Left ventricle myocardium inferior (tissue), 1 donor: ENCODE results near the gene EPN2. TPM values are rescaled to one million over a fixed set of nuclear protein-coding genes. Genes with fewer than 3 reads are reported as not detected.

ENCODE experiments used
- DNase-seq: peaks from one replicate; pipeline ENCODE4 v3.0.0-alpha.2; 2020
- H3K27ac ChIP-seq: fragments of 200-600 bp; replicated peaks from 2 replicates; pipeline ENCODE4 v1.8.0; 2021
- H3K27me3 ChIP-seq: fragments of 200-600 bp; 2 replicates; pipeline ENCODE4 v1.8.0; 2021; ENCODE audit warnings: low read depth
- H3K36me3 ChIP-seq: fragments of 200-600 bp; 2 replicates; pipeline ENCODE4 v1.8.0; 2021
- H3K4me1 ChIP-seq: fragments of 200-600 bp; 2 replicates; pipeline ENCODE4 v1.8.0; 2021
- H3K4me3 ChIP-seq: fragments of 200-600 bp; 2 replicates; pipeline ENCODE4 v1.8.0; 2021; ENCODE audit warnings: mild to moderate bottlenecking, moderate library complexity
- H3K9me3 ChIP-seq: fragments of 200-600 bp; replicated peaks from 2 replicates; pipeline ENCODE4 v1.8.0; 2021
- CTCF ChIP-seq: fragments of 200-600 bp; IDR thresholded peaks from 2 replicates; pipeline ENCODE4 v1.8.0; 2021; ENCODE audit warnings: antibody characterized with exemption, mild to moderate bottlenecking, borderline replicate concordance
- intact Hi-C: fragments of 100-400 bp; cut with micrococcal nuclease; formaldehyde crosslinking; loops from one replicate; pipeline ENCODE4 v1.11.0; 2022
- total RNA-seq: library from RNA; stranded (reverse); fragmentation: NEBNext Ultra II Directional; extraction: Animal tissue kit (Norgen Biotek cat#: 25700); gene quantifications from one replicate; pipeline ENCODE4 v1.2.1, GENCODE V29; 2021
- donor health status: DM: no; HTN: yes; CAD: no; lungs with severe emphysema.

EPN2 gene
- total RNA-seq, 1 donor from 2014 or later = 71.7 TPM

- intact Hi-C loops = no loop called here
Observed at GRCh38 chr17:19341641-19342610, 104.8 kb downstream of the EPN2 start.

DNA sequence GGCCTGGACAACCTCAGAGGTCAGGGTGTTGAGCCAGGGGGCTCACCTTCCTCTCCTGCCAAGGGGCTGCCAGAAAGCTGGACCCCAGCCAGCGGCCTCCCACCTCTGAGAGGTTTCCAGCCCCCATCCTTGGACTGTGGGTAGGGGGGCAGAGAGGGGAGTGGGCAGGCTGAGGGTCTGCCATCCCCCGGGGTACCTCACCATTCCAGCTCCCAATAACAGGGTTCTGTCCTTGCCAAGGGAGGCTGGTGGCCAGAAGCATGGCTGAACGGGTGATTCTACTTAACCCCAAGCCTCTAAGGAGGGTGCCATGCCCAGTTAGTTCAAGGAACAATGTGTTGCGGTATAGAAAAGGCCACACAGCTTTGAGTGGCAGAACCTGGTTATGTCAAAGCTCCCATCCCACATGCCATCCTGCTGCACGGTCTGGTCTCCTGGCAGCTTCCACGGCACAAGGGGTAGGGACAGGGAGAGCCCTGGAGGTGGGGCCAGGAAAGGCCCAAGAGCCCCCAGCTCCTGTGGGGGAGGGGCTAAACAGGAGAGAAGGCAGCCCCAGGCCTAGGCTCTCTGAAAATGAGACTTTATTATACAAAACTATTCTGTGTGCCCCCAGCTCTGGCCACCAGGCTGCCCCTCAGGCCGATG lies 105.6 kb downstream of the EPN2 start:
- peaks cover 72% of the 10 kb centered on the region for H3K4me1 ChIP-seq

More at GRCh38 chr17:19341641-19342610, 104.8 kb downstream of the EPN2 start:
- no peak overlapping the region for H3K27ac ChIP-seq
- no peak for DNase-seq
- no peak for TF ChIP-seq CTCF
- H3K9me3 ChIP-seq = no peaks in the 10 kb centered on the region
- H3K4me1 ChIP-seq = peaks cover 72% of the 10 kb centered on the region
- no peak overlapping the region for H3K4me3 ChIP-seq
- no peaks in the 10 kb centered on the region for H3K27me3 ChIP-seq
- no peaks in the 10 kb centered on the region for H3K36me3 ChIP-seq

DNA sequence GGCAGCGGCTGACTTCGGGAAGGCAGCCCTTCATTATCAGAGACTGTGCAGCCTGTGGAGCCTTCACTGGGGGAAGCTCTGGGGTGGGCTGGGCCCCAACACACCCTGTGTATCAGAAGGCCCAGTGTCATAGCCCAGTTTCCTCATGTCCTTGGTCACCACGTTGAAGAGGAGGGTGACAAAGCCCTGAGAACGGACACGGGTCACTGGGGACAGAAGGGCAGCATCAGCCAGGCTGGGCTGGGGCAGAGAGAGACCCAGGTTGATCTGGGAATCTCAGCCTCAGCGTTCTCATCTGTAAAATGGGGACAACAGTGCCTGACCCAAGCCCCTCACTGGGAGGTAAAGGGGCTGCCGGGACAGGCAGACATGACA lies 106.1 kb downstream of the EPN2 start:
- no peaks in the 10 kb centered on the region for H3K9me3 ChIP-seq
- TF ChIP-seq CTCF = no peak
- DNase-seq = no peak
- H3K27ac ChIP-seq = no peak overlapping the region
- no peaks in the 10 kb centered on the region for H3K27me3 ChIP-seq
- H3K36me3 ChIP-seq = no peaks in the 10 kb centered on the region
- H3K4me3 ChIP-seq = no peak overlapping the region
- intact Hi-C loops = no loop called here
- peaks cover 70% of the 10 kb centered on the region for H3K4me1 ChIP-seq

More for the DNA sequence above, 105.6 kb downstream of the EPN2 start:
- no peak overlapping the region for H3K27ac ChIP-seq
- H3K27me3 ChIP-seq = no peaks in the 10 kb centered on the region
- no peak for DNase-seq
- TF ChIP-seq CTCF = no peak
- H3K4me3 ChIP-seq = no peak overlapping the region
- H3K9me3 ChIP-seq = no peaks in the 10 kb centered on the region
- H3K36me3 ChIP-seq = no peaks in the 10 kb centered on the region
- intact Hi-C loops = no loop called here

DNA sequence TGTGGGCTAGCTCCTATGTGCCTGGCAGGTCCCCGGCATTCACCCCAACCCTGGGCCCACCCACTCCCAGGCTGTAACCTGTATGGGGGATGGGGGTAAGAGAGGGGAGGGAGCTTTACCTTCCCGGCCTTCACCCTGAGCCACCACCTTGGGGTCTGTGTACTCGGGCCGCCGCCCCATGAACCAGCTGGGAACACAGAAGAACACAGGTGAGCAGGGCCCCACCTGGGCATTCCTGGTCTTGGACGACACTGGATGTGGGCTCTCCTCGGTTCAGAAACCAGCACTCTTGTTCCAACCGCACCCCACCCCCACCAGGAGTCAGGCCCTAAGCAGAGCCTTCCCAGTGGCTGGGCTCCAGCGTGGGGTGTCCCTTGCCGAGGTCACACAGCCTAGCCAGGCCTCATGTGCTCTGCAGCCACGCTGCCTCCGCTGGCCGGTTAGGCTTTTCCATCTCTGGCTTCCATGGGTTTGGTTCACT lies 106.5 kb downstream of the EPN2 start:
- no peak for DNase-seq
- Histone ChIP-seq H3K4me1 (peaks cover 65% of the 10 kb centered on the region), H3K9me3 (no peaks in the 10 kb centered on the region), H3K27me3 (no peaks in the 10 kb centered on the region), H3K36me3 (no peaks in the 10 kb centered on the region), H3K4me3 (no peak overlapping the region), H3K27ac (no peak overlapping the region)
- no peak for TF ChIP-seq CTCF
- intact Hi-C loops = no loop called here

GRCh38 chr17:19344311-19345066 lies 107.3 kb downstream of the EPN2 start:
- TF ChIP-seq CTCF = no peak
- no peak overlapping the region for H3K27ac ChIP-seq
- no peaks in the 10 kb centered on the region for H3K27me3 ChIP-seq
- DNase-seq = no peak
- H3K4me1 ChIP-seq = peaks cover 64% of the 10 kb centered on the region
- no peaks in the 10 kb centered on the region for H3K36me3 ChIP-seq
- H3K4me3 ChIP-seq = no peak overlapping the region
- intact Hi-C loops = no loop called here
- no peaks in the 10 kb centered on the region for H3K9me3 ChIP-seq
